ENCODE results near the gene ADA. TPM values are rescaled to one million over a fixed set of nuclear protein-coding genes. Genes with fewer than 3 reads are reported as not detected.

Gene ADA
- total and polyA plus RNA-seq, 9 of the 15 experiments (the other 6 are each of a cell fraction or from before 2014, with no cell fraction given) = 2.4 to 26.1 (median 5.3) TPM

- DNase-seq (ENCODE audit: extremely low read depth in 1 of 4, low spot score in 3 of 4) (no peak), ATAC-seq (no peak), FAIRE-seq (no peak)
- under 1% methylated on average over 7 of the region's 7 CpGs for WGBS (ENCODE audit: insufficient coverage, low coverage, missing lambda C conversion rate)
- Histone ChIP-seq H3K27ac (ENCODE audit: extremely low read depth, low read depth, low read length) (no peak overlapping the region), H3K4me1 (replicated peaks in 1 of 2; ENCODE audit: control insufficient read depth in 2 of 2, insufficient read depth in 2 of 2, low read length in 2 of 2) (no peaks in the 10 kb centered on the region; a peak in 1 of 5 replicates), H3K27me3 (ENCODE audit: control insufficient read depth in 2 of 2, insufficient read depth in 2 of 2, low read length in 2 of 2) (peaks cover 10 to 15% of the 10 kb centered on the region in 2 experiments; a peak in 3 of 5 replicates), H3K36me3 (ENCODE audit: control insufficient read depth, insufficient read depth, low read length) (no peaks in the 10 kb centered on the region), H2AFZ (ENCODE audit: low read depth, low read length) (no peak overlapping the region), H3K9ac (ENCODE audit: insufficient read depth in 1 of 2, low read depth in 2 of 2, low read length in 2 of 2) (no peak overlapping the region), H3K4me3 (no peak overlapping the region), H3K9me1 (ENCODE audit: control insufficient read depth, insufficient read depth, low read length) (no peaks in the 10 kb centered on the region), H4K20me1 (replicated peaks; ENCODE audit: control insufficient read depth, insufficient read depth, low read length) (no peaks in the 10 kb centered on the region; the same call in 1 of the 2 replicates), H3K79me2 (ENCODE audit: control insufficient read depth, insufficient read depth, low read length) (no peaks in the 10 kb centered on the region), H3K9me3 (replicated peaks; ENCODE audit: control insufficient read depth, insufficient read depth, low read depth, low read length) (no peaks in the 10 kb centered on the region; the same call in 1 of the 2 replicates), H3K4me2 (ENCODE audit: insufficient read depth, low read length) (no peak overlapping the region)
- ChIA-PET POLR2A (interaction anchor here (0.6 kb wide), 1 partner anchor 429 kb away, joined by 3 read pairs; no protein-coding TSS in a partner anchor), CTCF (ENCODE audit: low intra/inter-chr PET ratio) (interaction anchor here (5.8 kb wide), 1 partner anchor 45 kb away, joined by 58 read pairs; no protein-coding TSS in a partner anchor)
- in situ Hi-C loops (cut with MboI) = loop anchor here (5.0 kb wide), 2 partner anchors 54 to 179 kb away; no protein-coding TSS in a partner anchor
- intact Hi-C loops (cut with micrococcal nuclease) = no loop called here
- no TSS peak for BruUV-seq (replicated peaks)
- TF ChIP-seq ZNF384 (IDR thresholded peaks at IDR 0.05; ENCODE audit: low read depth, low read length) (no peak), USF1 (CRISPR knock-in tag; IDR thresholded peaks at IDR 0.05) (no peak), MAFK (IDR thresholded peaks at IDR 0.05; ENCODE audit: low read length) (no peak), IFI16 (CRISPR knock-in tag; IDR thresholded peaks at IDR 0.05) (no peak), ZBTB17 (CRISPR knock-in tag; IDR thresholded peaks at IDR 0.05) (no peak), ZBTB11 (CRISPR knock-in tag; IDR thresholded peaks at IDR 0.05) (no peak), ARID4B (CRISPR knock-in tag; IDR thresholded peaks at IDR 0.05) (no peak), CBX8 (IDR thresholded peaks at IDR 0.05; ENCODE audit: borderline replicate concordance, extremely low read depth, low read depth, low read length, poor library complexity, severe bottlenecking) (no peak), GTF2E2 (tag; IDR thresholded peaks at IDR 0.05) (no peak), KDM1A (IDR thresholded peaks at IDR 0.05) (no peak), ZNF507 (tag; conservative IDR thresholded peaks at IDR 0.05) (no peak)
Observed at GRCh38 chr20:44688053-44688625, 36.6 kb upstream of the ADA start.
